GM19193 (cell line): ENCODE data around the gene LYRM4.

Experiments used
- POLR2A ChIP-seq: IDR thresholded peaks from 4 replicates; pipeline ENCODE4 v1.6.1; 2011; ENCODE audit not compliant: insufficient read depth, insufficient read length; ENCODE audit errors: extremely low read depth

Gene LYRM4

DNA sequence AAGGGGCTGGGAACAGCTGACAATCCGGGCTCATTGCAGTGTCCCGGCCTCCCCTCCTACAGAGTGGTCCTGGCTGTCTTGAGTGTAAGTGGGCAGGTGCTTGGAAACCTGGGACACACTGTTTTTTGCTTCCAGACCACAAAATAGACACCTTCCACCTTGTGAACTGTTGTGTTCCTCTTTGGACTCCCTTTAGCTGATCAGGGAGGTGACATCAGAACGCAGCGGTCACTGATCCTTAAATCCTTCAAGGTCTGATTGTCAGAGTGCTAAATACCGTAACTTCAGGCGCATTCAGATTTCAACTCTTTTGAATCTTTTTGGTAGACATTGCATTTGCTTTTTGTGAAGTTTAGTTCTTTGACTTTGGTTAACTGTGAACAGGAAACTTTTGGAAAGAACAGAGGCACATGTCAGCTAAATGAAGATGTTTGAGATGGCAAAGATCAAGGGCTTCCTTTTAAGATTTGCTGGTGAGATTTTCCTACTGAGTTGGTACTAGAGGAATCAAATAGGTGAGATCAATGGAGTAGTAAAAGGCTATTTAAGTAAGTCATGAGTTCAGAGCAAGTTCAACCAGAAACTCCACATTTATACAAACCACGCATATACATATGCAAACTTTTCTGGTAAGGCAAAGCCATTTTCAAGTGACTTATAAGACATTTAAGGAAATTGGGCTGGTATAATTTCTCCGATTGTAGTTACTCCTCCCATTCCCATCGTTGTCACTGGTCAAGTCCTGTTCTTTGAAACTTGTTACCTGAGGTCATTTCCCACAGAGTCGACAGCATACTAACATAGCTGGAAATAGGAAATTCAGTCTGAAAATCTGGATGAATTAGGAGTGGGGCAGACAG, 169.3 kb downstream of the LYRM4 start:
- no peak for TF ChIP-seq POLR2A

DNA sequence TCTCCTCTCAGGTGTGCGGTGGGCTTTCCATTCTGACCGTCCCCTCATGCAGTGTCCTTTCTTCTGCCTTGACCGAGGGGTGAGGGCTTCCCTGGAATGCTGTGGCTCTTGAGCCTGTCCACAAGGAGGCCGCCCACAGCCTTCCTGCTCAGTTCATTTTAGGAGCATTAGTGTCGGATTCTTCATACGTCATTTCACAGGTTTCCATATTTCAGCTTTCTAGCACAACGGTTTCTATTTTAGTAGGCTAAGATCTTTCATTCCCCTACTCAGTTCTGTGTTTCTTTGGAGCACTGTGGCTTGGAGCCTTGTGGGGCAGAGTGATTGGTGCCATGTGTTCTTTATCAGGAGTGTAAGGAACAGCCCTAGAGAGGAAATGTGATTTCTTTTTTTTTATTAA, 170.1 kb downstream of the LYRM4 start:
- TF ChIP-seq POLR2A, result no peak

GRCh38 chr6:5089481-5090438, 171.0 kb downstream of the LYRM4 start:
- no peak for TF ChIP-seq POLR2A

DNA sequence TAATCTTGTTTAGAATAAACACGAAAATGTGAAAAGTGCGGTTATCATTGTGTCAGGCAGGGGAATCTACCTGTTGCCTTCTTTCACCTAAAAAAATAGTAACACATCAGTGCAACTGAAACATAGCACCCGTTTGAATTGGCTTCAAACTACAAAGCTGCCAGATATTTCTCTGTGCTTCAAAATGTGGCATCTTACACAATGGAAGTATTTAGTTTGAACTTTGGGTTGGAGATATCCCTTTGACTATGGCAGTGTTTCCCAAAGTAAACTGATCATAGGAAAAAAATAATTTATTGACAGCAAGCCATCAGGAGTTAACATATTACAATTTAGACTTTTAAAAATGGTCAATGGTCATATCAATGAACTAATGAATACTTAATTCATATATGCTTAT, 172.0 kb downstream of the LYRM4 start:
- TF ChIP-seq POLR2A, result no peak

- no peak for TF ChIP-seq POLR2A
Observed at GRCh38 chr6:5087389-5087788, 173.4 kb downstream of the LYRM4 start.

DNA sequence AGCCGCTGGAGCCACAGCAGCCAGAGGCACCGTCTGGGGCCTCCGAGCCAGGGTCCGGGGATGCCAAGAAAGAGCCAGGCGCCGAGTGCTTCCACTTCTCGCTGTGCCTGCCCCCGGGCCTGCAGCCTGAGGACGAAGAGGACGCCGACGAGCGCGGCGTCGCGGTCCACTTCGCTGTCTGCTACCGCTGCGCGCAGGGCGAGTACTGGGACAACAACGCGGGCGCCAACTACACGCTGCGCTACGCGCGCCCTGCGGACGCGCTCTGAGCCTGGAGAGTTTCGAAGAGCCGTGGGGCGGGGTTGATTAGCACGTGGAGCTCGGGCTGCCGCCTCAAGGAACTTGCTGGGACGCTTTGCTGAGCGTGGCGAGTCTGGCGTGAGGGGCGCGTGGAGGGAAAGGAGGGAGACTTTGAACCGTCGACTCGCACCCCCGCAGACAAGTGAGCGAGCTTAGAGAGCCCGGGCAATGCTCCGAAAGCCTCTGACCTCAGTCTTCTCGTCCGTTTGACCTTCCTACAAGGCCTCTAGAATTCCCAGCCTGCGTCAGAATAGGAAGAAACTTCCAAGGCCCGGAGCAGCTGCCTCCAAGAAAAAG, 174.4 kb downstream of the LYRM4 start:
- TF ChIP-seq POLR2A, result no peak

GRCh38 chr6:5085648-5086293, 175.0 kb downstream of the LYRM4 start:
- TF ChIP-seq POLR2A, result no peak

DNA sequence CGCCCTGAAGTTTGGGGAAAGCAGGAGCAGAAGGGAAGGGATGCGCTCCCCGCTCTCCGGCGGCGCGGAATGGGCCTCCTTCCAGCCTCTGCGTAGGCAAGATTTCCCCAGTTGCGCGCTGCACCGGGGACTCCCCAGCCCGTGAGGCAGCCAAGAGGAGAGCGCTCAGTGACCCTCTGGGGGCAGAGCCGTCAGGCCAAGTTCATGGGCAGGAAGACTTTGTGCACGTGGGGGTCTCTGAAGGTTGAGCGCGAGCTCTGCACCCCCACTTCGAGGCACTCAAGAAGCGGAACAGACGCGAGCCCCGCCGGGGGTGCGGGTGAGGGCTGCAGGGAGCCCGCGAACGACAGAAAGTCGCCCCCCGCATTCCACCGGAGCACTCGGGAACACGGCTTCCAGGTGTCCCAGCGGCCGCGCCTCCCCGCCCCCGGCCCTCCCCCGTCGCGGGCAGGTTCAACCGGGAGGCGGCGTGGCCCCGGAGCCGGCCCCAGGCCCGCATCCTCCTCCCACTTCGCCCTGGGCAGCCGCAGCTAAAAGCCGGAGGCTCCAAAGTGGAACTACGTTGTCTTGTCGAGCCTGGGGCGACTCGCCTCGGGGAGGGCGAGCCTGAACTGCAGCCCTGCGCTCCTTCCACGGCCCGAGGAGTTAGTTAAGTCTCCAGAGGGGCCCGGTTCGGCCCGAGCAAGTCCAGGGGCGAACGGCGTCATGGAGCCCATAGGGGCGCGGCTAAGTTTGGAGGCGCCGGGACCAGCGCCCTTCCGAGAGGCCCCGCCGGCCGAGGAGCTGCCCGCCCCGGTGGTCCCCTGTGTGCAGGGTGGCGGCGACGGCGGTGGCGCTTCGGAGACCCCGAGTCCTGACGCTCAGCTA, 175.7 kb downstream of the LYRM4 start, which contains the start of gene PPP1R3G:
Gene PPP1R3G, plus strand, starts transcription at position 561 of the 867 bp plus-strand sequence. Its CDS starts 145 bp downstream, at position 706.
- TF ChIP-seq POLR2A, result no peak

- TF ChIP-seq POLR2A, result no peak
Observed at GRCh38 chr6:5084360-5084780, 176.4 kb downstream of the LYRM4 start.

DNA sequence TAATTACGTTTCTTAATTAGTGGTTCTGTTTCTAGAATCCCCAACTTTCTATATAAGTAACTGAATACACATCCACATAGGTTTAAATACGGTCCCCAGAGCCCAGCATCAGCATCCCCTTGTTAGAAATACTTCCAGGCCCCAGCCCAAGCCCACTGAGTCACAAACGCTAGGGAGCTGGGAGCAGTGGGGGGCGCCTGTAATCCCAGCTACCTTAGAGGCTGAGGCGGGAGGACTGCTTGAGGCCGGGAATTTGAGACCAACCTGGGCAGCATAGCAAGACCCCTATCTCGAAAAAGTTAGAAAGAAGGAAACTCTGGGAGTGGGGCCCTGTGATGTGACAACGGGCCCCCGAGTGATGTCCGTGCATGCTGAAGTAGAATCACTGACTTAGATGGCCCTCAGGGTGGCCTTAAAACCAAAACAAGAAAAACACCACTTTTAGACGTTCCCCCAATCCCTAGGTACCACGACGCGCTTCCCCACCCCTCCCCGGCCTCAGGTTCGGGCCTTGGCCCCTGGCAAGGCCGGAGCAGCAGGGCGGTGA, 176.9 kb downstream of the LYRM4 start:
- TF ChIP-seq POLR2A, result no peak

GRCh38 chr6:5083307-5083583, 177.5 kb downstream of the LYRM4 start:
- no peak for TF ChIP-seq POLR2A

DNA sequence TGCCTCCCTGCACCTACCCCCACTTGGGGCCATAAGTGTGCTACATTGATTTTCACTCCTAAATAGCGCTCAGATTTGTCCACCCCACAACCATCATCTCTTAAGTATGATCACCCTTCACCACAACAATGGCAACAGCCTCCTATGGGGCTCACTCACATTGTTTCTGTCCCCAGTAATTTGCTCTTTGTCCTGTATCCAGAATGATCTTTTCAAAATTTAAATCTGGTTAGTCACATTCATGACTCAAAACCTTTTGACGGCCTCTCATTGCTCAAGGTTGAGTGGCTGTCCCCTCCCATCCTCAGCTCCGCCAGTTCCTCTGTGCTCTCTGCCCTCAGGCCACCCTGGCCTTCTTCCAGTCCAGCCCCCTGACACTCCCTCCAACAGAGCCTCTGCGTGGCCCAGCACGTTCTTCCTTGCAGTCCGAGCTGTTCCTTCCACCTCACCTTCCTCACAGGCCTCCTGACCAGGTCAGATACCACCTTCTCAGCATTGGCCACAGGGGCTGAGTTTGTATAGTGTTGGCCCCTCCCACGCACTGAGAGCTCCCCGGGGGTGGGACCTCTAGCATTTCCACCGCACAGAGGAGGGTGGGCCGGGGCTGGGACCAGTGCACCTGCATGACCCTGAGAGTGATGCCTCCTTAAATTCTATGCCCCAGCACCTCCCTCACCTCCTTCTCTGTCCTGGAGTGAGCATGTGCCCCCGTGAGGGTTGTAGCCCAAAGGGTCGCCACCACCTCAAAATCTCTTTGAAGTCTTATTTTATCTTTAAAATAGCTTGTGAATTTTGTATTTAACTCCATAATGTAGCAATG, 178.1 kb downstream of the LYRM4 start:
- TF ChIP-seq POLR2A, result no peak

DNA sequence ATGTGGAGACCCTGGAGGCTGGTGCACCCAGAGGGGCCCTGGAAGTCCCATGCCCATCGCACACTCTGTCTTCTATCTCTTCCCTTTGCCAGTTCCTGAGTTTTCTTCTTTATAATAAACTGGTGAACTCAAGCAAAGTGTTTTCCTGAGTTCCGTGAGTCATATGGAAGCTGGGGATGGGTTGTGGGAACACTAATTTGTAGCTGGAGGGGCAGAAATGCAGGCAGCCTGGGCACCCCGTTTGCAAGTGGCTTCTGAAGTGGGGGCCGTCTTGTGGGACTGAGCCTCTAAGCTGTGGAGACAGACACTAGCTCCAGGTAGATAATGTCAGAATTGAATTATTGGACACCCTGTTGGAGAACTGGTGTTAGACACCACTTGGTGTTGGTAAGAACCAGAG, 178.8 kb downstream of the LYRM4 start:
- no peak for TF ChIP-seq POLR2A

- TF ChIP-seq POLR2A, result no peak
Observed at GRCh38 chr6:5081182-5081581, 179.6 kb downstream of the LYRM4 start.

DNA sequence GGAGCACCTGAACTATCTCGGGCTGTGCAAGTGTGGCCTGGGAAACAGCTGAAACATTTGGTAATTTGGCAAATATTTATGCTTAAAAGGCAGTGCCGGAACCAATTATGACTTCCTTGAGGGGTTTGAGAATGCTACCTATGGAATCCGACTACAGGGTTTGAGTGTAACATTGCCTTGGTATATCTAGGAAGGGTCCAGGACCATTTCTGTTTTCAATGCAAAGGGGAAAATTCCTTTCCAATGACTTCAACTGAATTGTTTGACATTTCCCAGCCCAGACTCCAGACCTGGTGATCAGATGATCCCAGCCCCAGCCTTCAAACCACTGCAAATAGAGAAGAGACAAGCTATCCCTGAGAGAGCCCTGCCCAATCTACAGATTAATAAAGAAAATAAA, 180.2 kb downstream of the LYRM4 start:
- TF ChIP-seq POLR2A, result no peak
